Transverse colon (tissue), 3 donors: ENCODE results near the gene MYBPH.

Experiments
- POLR2A ChIP-seq: fragments of 450-650 bp; IDR thresholded peaks from one replicate; pipeline ENCODE4 v1.6.1; 2016; ENCODE audit warnings: antibody characterized with exemption, mild to moderate bottlenecking, moderate library complexity
- TF ChIP-seq, protein P1 (sequence below), 5 experiments: fragments of 200-600 bp in 3 of 5; fragments of 450-650 bp in 2 of 5; sonication (generic) in 3 of 5; IDR thresholded peaks; 1 replicate in 2 of 5; 2 replicates in 3 of 5; pipeline ENCODE4 v1.5.1; 2016 to 2017; ENCODE audit warnings: antibody characterized with exemption in 5 of 5, inconsistent platforms in 3 of 5, mild to moderate bottlenecking in 2 of 5, moderate library complexity in 1 of 5

DNA sequence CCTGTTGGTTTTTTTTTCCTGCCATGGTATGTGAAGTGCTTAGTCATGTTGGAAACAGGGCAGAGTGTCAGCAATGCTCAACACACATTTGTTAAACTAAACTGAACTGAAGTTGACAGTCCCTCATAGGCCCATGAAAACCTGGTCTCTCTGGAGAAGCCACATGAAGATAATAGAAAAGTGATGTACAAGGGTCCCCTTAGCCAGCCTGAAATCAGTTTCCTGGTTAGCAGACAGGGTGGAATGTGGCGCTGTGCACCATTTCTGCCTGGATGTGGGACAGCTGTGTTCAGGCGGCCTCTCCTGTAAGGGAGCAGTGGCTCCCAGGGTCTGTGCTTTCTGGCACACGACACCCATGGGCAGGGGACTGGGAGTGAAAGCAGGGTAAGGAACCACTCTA is 20.7 kb upstream of the MYBPH start:
- TF ChIP-seq, protein P1, sequence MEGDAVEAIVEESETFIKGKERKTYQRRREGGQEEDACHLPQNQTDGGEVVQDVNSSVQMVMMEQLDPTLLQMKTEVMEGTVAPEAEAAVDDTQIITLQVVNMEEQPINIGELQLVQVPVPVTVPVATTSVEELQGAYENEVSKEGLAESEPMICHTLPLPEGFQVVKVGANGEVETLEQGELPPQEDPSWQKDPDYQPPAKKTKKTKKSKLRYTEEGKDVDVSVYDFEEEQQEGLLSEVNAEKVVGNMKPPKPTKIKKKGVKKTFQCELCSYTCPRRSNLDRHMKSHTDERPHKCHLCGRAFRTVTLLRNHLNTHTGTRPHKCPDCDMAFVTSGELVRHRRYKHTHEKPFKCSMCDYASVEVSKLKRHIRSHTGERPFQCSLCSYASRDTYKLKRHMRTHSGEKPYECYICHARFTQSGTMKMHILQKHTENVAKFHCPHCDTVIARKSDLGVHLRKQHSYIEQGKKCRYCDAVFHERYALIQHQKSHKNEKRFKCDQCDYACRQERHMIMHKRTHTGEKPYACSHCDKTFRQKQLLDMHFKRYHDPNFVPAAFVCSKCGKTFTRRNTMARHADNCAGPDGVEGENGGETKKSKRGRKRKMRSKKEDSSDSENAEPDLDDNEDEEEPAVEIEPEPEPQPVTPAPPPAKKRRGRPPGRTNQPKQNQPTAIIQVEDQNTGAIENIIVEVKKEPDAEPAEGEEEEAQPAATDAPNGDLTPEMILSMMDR (IDR thresholded peaks at IDR 0.05): no peak
- no peak for TF ChIP-seq POLR2A
